ENCODE data around the gene ROPN1. TPM values are rescaled to one million over a fixed set of nuclear protein-coding genes. Genes with fewer than 3 reads are reported as not detected.

The ROPN1 gene
- total RNA-seq, 2 donors from 2014 or later = not detected

GRCh38 chr3:123935830-123936229, 56.1 kb downstream of the ROPN1 start:
- no peak for DNase-seq
- Mint-ChIP-seq H3K4me1 (peaks cover 37% of the 10 kb centered on the region), H3K36me3 (ENCODE audit: low read depth) (peaks cover 39% of the 10 kb centered on the region), H3K9me3 (no peaks in the 10 kb centered on the region), H3K4me3 (no peak overlapping the region), H3K27ac (peak overlapping the region; percentile 29), H3K27me3 (ENCODE audit: insufficient read depth) (no peaks in the 10 kb centered on the region)
- Histone ChIP-seq H3K4me3 (ENCODE audit: low read length) (no peak overlapping the region), H3K36me3 (ENCODE audit: control insufficient read depth, insufficient read depth, low read length) (peaks cover 74% of the 10 kb centered on the region), H3K27me3 (ENCODE audit: control insufficient read depth, insufficient read depth, low read length, poor library complexity, severe bottlenecking) (no peaks in the 10 kb centered on the region), H3K9ac (ENCODE audit: extremely low read depth, low read length, poor library complexity, severe bottlenecking) (no peak overlapping the region), H3K4me1 (ENCODE audit: control insufficient read depth, insufficient read depth, low read length) (peaks cover 5% of the 10 kb centered on the region), H3K9me3 (ENCODE audit: control insufficient read depth, low read length) (no peaks in the 10 kb centered on the region), H3K27ac (ENCODE audit: low read depth, low read length) (no peak overlapping the region)
- TF ChIP-seq, protein P1, sequence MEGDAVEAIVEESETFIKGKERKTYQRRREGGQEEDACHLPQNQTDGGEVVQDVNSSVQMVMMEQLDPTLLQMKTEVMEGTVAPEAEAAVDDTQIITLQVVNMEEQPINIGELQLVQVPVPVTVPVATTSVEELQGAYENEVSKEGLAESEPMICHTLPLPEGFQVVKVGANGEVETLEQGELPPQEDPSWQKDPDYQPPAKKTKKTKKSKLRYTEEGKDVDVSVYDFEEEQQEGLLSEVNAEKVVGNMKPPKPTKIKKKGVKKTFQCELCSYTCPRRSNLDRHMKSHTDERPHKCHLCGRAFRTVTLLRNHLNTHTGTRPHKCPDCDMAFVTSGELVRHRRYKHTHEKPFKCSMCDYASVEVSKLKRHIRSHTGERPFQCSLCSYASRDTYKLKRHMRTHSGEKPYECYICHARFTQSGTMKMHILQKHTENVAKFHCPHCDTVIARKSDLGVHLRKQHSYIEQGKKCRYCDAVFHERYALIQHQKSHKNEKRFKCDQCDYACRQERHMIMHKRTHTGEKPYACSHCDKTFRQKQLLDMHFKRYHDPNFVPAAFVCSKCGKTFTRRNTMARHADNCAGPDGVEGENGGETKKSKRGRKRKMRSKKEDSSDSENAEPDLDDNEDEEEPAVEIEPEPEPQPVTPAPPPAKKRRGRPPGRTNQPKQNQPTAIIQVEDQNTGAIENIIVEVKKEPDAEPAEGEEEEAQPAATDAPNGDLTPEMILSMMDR (conservative IDR thresholded peaks at IDR 0.05) = no peak

GRCh38 chr3:123934250-123934649, 57.7 kb downstream of the ROPN1 start:
- peaks cover 5% of the 10 kb centered on the region for H3K4me1 ChIP-seq (ENCODE audit: control insufficient read depth, insufficient read depth, low read length)
- Mint-ChIP-seq H3K27me3 (ENCODE audit: insufficient read depth) (no peaks in the 10 kb centered on the region), H3K9me3 (no peaks in the 10 kb centered on the region), H3K27ac (no peak overlapping the region), H3K4me1 (peaks cover 37% of the 10 kb centered on the region), H3K36me3 (ENCODE audit: low read depth) (peaks cover 46% of the 10 kb centered on the region), H3K4me3 (no peak overlapping the region)
- no peak overlapping the region for H3K9ac ChIP-seq (ENCODE audit: extremely low read depth, low read length, poor library complexity, severe bottlenecking)
- H3K9me3 ChIP-seq (ENCODE audit: control insufficient read depth, low read length) = no peaks in the 10 kb centered on the region
- TF ChIP-seq, protein P1 (conservative IDR thresholded peaks at IDR 0.05) = no peak
- no peaks in the 10 kb centered on the region for H3K27me3 ChIP-seq (ENCODE audit: control insufficient read depth, insufficient read depth, low read length, poor library complexity, severe bottlenecking)
- DNase-seq = no peak
- WGBS, 2 experiments (ENCODE audit: insufficient coverage in 1 of 2, insufficient read length in 1 of 2) = 83 to 85% methylated on average over 1 to 2 of the region's 2 CpGs
- H3K36me3 ChIP-seq (ENCODE audit: control insufficient read depth, insufficient read depth, low read length) = peaks cover 82% of the 10 kb centered on the region
- H3K4me3 ChIP-seq (ENCODE audit: low read length) = no peak overlapping the region
- no peak overlapping the region for H3K27ac ChIP-seq (ENCODE audit: low read depth, low read length)

- no peak for DNase-seq
- H3K9me3 ChIP-seq (ENCODE audit: control insufficient read depth, low read length) = no peaks in the 10 kb centered on the region
- H3K36me3 ChIP-seq (ENCODE audit: control insufficient read depth, insufficient read depth, low read length) = peaks cover 82% of the 10 kb centered on the region
These were observed 61.5 kb downstream of the ROPN1 start for GRCh38 chr3:123930445-123930844.

More at GRCh38 chr3:123930445-123930844, 61.5 kb downstream of the ROPN1 start:
- H3K4me3 ChIP-seq (ENCODE audit: low read length) = no peak overlapping the region
- no peak overlapping the region for H3K27ac ChIP-seq (ENCODE audit: low read depth, low read length)
- Mint-ChIP-seq H3K4me3 (no peak overlapping the region), H3K4me1 (peaks cover 5% of the 10 kb centered on the region), H3K27ac (no peak overlapping the region), H3K27me3 (ENCODE audit: insufficient read depth) (no peaks in the 10 kb centered on the region), H3K9me3 (no peaks in the 10 kb centered on the region), H3K36me3 (ENCODE audit: low read depth) (peaks cover 65% of the 10 kb centered on the region)
- no peaks in the 10 kb centered on the region for H3K27me3 ChIP-seq (ENCODE audit: control insufficient read depth, insufficient read depth, low read length, poor library complexity, severe bottlenecking)
- H3K4me1 ChIP-seq (ENCODE audit: control insufficient read depth, insufficient read depth, low read length) = no peaks in the 10 kb centered on the region
- TF ChIP-seq, protein P1 (conservative IDR thresholded peaks at IDR 0.05) = no peak
- H3K9ac ChIP-seq (ENCODE audit: extremely low read depth, low read length, poor library complexity, severe bottlenecking) = no peak overlapping the region

All from endodermal cell (in vitro differentiated cells).